ENCODE measurements around the gene PNPLA2. TPM values are rescaled to one million over a fixed set of nuclear protein-coding genes. Genes with fewer than 3 reads are reported as not detected.

PNPLA2 gene
- polyA plus RNA-seq, 3 donors: 26.8 to 321 (median 35.0) TPM

DNA sequence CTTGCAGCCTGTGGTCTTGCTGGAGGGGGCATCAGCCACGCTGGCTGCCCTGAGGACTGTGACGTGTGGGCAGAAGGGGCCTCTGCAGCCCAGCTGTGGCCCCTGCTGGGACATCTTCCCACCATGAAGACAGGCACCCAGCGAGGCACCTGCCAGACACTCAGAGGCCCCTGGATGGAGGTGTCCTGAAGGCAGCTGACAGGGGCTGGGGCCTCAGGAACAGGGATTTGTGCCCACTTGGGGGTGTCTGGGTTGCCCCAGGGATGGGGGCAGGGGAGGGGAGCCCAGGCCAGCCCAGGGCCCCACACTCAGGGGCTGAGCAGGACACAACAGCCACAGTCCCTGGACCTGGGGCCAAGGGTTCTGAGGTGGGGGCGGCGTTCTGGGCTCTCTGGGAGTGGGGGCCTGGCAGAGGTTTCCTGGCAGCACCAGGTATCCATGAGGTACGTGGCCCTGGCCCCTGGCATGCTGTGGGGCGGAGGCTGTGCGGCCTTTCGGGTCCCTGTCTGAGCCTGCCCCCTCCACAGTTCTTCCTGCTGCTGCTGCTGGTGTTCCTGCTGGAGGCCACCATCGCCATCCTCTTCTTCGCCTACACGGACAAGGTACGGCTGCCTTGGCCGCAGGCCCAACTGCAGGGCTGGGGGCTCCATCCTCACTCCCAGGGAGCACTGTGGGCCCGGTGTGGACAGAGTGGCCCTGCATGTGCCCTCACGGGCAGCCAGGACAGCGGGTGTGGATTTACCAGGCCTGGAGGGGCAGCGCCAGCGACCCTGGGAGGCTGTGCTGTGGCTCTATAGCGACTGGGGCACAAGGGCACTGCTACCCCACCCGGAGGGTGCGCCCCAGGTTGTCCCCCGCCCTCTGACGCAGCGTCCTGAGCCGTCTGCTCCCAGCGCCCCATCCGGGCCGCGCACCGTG is 45.5 kb downstream of the PNPLA2 start:
- Mint-ChIP-seq H3K27me3 (ENCODE audit: low read depth in 3 of 3) (peaks cover 0 to 1% (median 0%) of the 10 kb centered on the region in 3 donors), H3K36me3 (peaks cover 2 to 7% of the 10 kb centered on the region in 2 donors), H3K9me3 (peaks cover 0 to 2% (median 0%) of the 10 kb centered on the region in 7 donors), H3K4me1 (peaks cover 5% of the 10 kb centered on the region), H3K27ac (peak overlapping the region in 1 of 7 donors; percentile 33), H3K4me3 (no peak overlapping the region)
- Histone ChIP-seq H3K36me3 (replicated peaks in 1 of 2; ENCODE audit: control insufficient read depth in 1 of 2, insufficient read depth in 2 of 2, low read length in 2 of 2) (peaks cover 3 to 6% of the 10 kb centered on the region in 2 donors), H3K4me3 (replicated peaks in 1 of 3; ENCODE audit: low read depth in 2 of 3, low read length in 3 of 3) (no peak overlapping the region), H4K20me1 (ENCODE audit: insufficient read depth, low read length) (peaks cover 25% of the 10 kb centered on the region), H2AFZ (ENCODE audit: insufficient read depth, low read depth, low read length, poor library complexity, severe bottlenecking) (no peak overlapping the region), H3K9me3 (replicated peaks in 1 of 2; ENCODE audit: control insufficient read depth in 1 of 2, insufficient read depth in 1 of 2, low read length in 2 of 2) (no peaks in the 10 kb centered on the region), H3K4me2 (replicated peaks; ENCODE audit: extremely low read depth, low read length, poor library complexity, severe bottlenecking) (no peak overlapping the region), H3K79me2 (ENCODE audit: insufficient read depth, low read length) (no peaks in the 10 kb centered on the region), H3K9ac (ENCODE audit: insufficient read depth, low read length, poor library complexity, severe bottlenecking) (no peak overlapping the region), H3K27me3 (ENCODE audit: control insufficient read depth in 2 of 2, insufficient read depth in 2 of 2, low read length in 2 of 2) (no peaks in the 10 kb centered on the region), H3K27ac (ENCODE audit: low read depth in 1 of 2, low read length in 2 of 2) (no peak overlapping the region), H3K4me1 (ENCODE audit: control insufficient read depth in 1 of 2, insufficient read depth in 2 of 2, low read length in 2 of 2) (no peaks in the 10 kb centered on the region)
- intact Hi-C loops (cut with micrococcal nuclease): no loop called here
- no peak for DNase-seq
- 91% methylated on average over 19 of the region's 31 CpGs for WGBS (ENCODE audit: insufficient coverage)
- TF ChIP-seq, protein P1, sequence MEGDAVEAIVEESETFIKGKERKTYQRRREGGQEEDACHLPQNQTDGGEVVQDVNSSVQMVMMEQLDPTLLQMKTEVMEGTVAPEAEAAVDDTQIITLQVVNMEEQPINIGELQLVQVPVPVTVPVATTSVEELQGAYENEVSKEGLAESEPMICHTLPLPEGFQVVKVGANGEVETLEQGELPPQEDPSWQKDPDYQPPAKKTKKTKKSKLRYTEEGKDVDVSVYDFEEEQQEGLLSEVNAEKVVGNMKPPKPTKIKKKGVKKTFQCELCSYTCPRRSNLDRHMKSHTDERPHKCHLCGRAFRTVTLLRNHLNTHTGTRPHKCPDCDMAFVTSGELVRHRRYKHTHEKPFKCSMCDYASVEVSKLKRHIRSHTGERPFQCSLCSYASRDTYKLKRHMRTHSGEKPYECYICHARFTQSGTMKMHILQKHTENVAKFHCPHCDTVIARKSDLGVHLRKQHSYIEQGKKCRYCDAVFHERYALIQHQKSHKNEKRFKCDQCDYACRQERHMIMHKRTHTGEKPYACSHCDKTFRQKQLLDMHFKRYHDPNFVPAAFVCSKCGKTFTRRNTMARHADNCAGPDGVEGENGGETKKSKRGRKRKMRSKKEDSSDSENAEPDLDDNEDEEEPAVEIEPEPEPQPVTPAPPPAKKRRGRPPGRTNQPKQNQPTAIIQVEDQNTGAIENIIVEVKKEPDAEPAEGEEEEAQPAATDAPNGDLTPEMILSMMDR (IDR thresholded peaks at IDR 0.05): no peak

GRCh38 chr11:864898-865297 is 46.2 kb downstream of the PNPLA2 start:
- no peak overlapping the region for H3K4me3 Mint-ChIP-seq
- Histone ChIP-seq H3K36me3 (replicated peaks in 1 of 2; ENCODE audit: control insufficient read depth in 1 of 2, insufficient read depth in 2 of 2, low read length in 2 of 2) (peaks cover 3 to 6% of the 10 kb centered on the region in 2 donors), H3K9ac (ENCODE audit: insufficient read depth, low read length, poor library complexity, severe bottlenecking) (no peak overlapping the region), H3K4me3 (replicated peaks in 1 of 3; ENCODE audit: low read depth in 2 of 3, low read length in 3 of 3) (no peak overlapping the region), H2AFZ (ENCODE audit: insufficient read depth, low read depth, low read length, poor library complexity, severe bottlenecking) (no peak overlapping the region), H3K4me2 (replicated peaks; ENCODE audit: extremely low read depth, low read length, poor library complexity, severe bottlenecking) (no peak overlapping the region), H3K27ac (ENCODE audit: low read depth in 1 of 2, low read length in 2 of 2) (no peak overlapping the region), H3K79me2 (ENCODE audit: insufficient read depth, low read length) (no peaks in the 10 kb centered on the region), H3K27me3 (ENCODE audit: control insufficient read depth in 2 of 2, insufficient read depth in 2 of 2, low read length in 2 of 2) (no peaks in the 10 kb centered on the region), H4K20me1 (ENCODE audit: insufficient read depth, low read length) (peaks cover 19% of the 10 kb centered on the region), H3K9me3 (replicated peaks in 1 of 2; ENCODE audit: control insufficient read depth in 1 of 2, insufficient read depth in 1 of 2, low read length in 2 of 2) (no peaks in the 10 kb centered on the region), H3K4me1 (ENCODE audit: control insufficient read depth in 1 of 2, insufficient read depth in 2 of 2, low read length in 2 of 2) (no peaks in the 10 kb centered on the region)
- H3K9me3 Mint-ChIP-seq: peaks cover 0 to 2% (median 0%) of the 10 kb centered on the region in 7 donors
- TF ChIP-seq, protein P1 (IDR thresholded peaks at IDR 0.05): no peak
- intact Hi-C loops (cut with micrococcal nuclease): no loop called here
- peaks cover 2% of the 10 kb centered on the region for H3K4me1 Mint-ChIP-seq
- H3K36me3 Mint-ChIP-seq: peaks cover 2 to 7% of the 10 kb centered on the region in 2 donors
- no peak overlapping the region for H3K27ac Mint-ChIP-seq
- 84% methylated on average over 9 of the region's 11 CpGs for WGBS (ENCODE audit: insufficient coverage)
- H3K27me3 Mint-ChIP-seq (ENCODE audit: low read depth in 3 of 3): no peaks in the 10 kb centered on the region
- DNase-seq: no peak
